Measurements from ENCODE around the gene FRMD8. TPM values are rescaled to one million over a fixed set of nuclear protein-coding genes. Genes with fewer than 3 reads are reported as not detected.
A peak's percentile ranks its signal among the peaks of the same experiment; 100 is the strongest.

The FRMD8 gene
- total RNA-seq, 2 experiments from 2014 or later: 38.2 to 40.0 TPM

DNA sequence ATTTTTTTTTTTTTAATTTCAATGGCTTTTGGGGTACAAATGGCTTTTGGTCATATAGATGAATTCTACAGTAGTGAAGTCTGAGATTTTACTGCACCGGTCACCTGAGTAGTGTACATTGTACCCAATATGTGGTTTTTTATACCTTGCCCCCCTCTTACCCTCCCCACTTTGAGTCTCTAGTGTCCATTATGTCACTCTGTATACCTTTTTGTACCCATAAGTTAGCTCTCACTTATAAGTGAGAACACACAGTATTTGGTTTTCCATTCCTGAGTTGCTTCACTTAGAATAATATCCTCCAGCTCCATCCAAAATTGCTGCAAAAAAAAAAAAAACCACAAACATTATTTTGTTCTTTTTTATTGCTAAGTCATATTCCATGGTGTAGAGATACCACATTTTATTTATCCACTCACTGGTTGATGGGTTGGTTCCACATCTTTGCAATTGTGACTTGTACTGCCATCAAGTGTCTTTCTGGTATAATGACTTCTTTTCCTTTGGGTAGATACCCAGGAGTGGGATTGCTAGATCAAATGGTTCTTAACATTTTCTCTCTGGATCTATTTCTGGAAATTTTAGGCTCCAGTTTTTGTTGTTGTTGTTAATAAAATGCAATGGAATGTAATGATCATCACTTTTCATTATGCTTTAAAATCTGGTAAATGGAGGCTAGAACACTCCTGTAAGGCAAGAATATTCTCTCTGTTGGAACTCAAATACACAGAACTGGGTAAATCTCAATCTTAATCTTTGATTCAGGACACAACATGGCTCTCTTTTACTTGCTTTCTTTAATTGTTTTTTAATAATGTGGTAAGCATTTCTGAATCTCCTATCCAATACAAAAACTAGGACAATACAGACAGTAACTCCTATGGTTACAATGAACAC, 46.5 kb downstream of the FRMD8 start:
- H3K27me3 Mint-ChIP-seq (ENCODE audit: low read depth): no peaks in the 10 kb centered on the region
- CTCF ChIA-PET: interaction anchor here (0.6 to 1.3 kb wide), 5 partner anchors 9 to 44 kb away, joined by 3 to 5 read pairs (median 4); no protein-coding TSS in a partner anchor
- no peak for DNase-seq
- H3K36me3 Mint-ChIP-seq (ENCODE audit: low read depth): peaks cover 67% of the 10 kb centered on the region
- H3K4me3 Mint-ChIP-seq: no peak overlapping the region
- intact Hi-C loops (cut with micrococcal nuclease): no loop called here
- H3K4me1 Mint-ChIP-seq (ENCODE audit: low read depth): peaks cover 80% of the 10 kb centered on the region
- H3K9me3 Mint-ChIP-seq: no peaks in the 10 kb centered on the region
- H3K27ac Mint-ChIP-seq: peak overlapping the region; percentile 51

DNA sequence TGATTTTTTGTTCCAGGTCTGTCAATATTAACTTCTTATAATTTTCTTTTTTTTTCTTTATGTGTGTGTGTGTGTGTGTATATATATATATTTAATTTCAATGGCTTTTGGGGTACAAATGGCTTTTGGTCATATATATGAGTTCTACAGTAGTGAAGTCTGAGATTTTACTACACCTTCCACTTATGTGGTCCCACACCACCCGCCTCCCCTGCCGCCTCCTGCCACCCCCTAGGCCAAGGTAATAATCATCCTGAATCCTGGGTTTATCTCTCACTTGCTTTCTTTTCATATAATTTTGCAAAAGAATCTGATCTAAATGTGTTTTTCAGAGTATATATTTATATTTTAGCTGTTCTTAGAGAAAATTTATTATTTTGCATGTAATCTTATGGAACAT, 47.2 kb downstream of the FRMD8 start:
- no peaks in the 10 kb centered on the region for H3K27me3 Mint-ChIP-seq (ENCODE audit: low read depth)
- intact Hi-C loops (cut with micrococcal nuclease): no loop called here
- no peak overlapping the region for H3K4me3 Mint-ChIP-seq
- H3K9me3 Mint-ChIP-seq: no peaks in the 10 kb centered on the region
- peaks cover 79% of the 10 kb centered on the region for H3K4me1 Mint-ChIP-seq (ENCODE audit: low read depth)
- H3K36me3 Mint-ChIP-seq (ENCODE audit: low read depth): peaks cover 66% of the 10 kb centered on the region
- H3K27ac Mint-ChIP-seq: no peak overlapping the region
- DNase-seq: no peak
- CTCF ChIA-PET: interaction anchor here (0.8 kb wide), 1 partner anchor 111 kb away, joined by 3 read pairs; no protein-coding TSS in a partner anchor

DNA sequence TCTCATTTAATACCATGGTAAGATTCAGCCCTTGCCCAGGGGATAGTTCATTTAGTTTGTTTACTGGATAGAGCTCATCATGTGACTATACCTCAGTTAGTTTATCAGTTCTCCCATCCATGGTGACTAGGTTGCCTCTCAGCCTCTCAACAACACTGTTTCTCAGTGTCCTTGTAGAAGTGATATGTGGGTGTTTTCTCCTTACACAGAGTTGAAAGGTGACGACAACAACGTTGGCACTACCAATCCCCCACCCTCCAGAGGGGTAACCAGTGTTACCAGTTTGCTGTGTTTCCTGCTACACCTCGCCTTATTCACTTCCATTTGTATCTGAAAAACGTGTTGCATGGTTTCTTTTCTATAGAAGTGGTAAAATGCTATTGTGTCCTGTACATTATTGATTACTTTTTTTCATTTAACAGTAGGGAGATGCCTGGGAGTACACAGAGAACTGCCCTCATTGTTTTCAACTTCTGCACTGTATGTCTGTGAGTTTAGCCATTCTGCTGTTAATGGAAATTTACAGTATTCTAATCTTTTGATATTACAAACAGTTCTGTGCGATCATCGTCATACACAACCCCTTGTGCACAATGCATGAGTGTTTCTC, 47.7 kb downstream of the FRMD8 start:
- Mint-ChIP-seq H3K27me3 (ENCODE audit: low read depth) (no peaks in the 10 kb centered on the region), H3K27ac (peak overlapping the region; percentile 54), H3K4me3 (peak overlapping the region; percentile 16), H3K36me3 (ENCODE audit: low read depth) (peaks cover 69% of the 10 kb centered on the region), H3K9me3 (no peaks in the 10 kb centered on the region), H3K4me1 (ENCODE audit: low read depth) (peaks cover 82% of the 10 kb centered on the region)
- no peak for DNase-seq
- intact Hi-C loops (cut with micrococcal nuclease): no loop called here
- CTCF ChIA-PET: interaction anchor here (0.8 kb wide), 1 partner anchor 110 kb away, joined by 3 read pairs; no protein-coding TSS in a partner anchor

DNA sequence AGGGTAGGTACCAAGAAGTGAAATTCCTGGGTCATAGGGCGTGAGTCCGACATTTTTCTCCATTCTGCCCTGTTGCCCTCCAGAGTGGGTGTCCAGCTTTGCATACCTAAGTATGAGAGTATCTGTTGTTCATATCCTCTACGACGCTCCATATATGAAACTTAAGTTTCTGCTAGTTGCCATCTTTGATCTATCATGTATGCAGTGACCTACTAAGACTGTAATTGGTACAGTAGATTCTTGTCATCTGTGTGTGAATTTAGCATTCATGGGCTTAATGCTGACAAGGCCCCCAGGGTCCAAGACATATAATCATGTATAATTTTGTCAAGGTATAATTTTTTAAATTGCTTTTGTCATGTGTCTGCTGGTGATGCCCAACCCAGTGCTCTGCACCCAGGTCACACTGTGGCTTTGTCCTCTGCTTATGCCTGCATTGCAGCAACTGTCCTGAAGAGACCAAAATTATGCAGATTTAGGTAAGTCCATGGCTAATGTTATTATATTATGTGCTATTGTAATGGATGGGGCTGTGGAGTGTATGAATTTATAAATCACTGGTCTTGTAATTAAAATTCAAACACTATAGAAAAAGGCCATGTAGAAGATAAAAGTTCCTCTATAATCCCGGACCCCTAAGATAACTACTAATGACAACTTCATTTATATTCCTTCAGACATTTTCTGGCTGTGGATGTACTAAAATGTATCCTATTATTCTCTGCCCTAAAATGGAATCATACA, 48.4 kb downstream of the FRMD8 start:
- Mint-ChIP-seq H3K9me3 (no peaks in the 10 kb centered on the region), H3K27ac (peak overlapping the region; percentile 60), H3K27me3 (ENCODE audit: low read depth) (no peaks in the 10 kb centered on the region), H3K36me3 (ENCODE audit: low read depth) (peaks cover 73% of the 10 kb centered on the region), H3K4me3 (peak overlapping the region; percentile 16), H3K4me1 (ENCODE audit: low read depth) (peaks cover 82% of the 10 kb centered on the region)
- CTCF ChIA-PET: no interaction called here
- intact Hi-C loops (cut with micrococcal nuclease): no loop called here
- DNase-seq: no peak

DNA sequence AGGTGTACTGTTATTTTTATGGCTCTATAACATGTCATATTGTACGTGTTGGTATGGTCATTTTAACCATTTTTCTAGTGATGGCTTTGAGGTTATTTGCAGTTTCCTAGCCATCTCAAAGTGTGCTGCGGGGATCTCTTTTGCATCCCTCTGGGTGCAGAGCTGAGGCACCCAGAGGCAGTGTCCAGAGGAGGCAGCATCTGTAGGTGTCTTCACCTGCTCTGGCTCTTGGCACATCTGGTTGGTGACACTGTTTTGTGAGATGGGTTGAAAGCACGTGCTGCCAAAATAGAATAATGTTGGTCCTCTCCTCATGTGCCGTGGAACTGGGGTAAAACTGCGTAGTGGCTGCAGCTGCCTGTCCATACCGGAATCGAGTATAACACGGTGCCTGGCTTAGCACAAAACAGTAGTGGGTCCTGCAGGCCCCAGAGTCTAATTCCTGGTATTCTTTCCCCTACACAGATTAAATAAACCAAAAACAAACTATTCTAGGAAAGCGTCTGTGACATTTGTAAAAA, 49.0 kb downstream of the FRMD8 start:
- Mint-ChIP-seq H3K4me3 (peak overlapping the region; percentile 14), H3K36me3 (ENCODE audit: low read depth) (peaks cover 69% of the 10 kb centered on the region)

DNA sequence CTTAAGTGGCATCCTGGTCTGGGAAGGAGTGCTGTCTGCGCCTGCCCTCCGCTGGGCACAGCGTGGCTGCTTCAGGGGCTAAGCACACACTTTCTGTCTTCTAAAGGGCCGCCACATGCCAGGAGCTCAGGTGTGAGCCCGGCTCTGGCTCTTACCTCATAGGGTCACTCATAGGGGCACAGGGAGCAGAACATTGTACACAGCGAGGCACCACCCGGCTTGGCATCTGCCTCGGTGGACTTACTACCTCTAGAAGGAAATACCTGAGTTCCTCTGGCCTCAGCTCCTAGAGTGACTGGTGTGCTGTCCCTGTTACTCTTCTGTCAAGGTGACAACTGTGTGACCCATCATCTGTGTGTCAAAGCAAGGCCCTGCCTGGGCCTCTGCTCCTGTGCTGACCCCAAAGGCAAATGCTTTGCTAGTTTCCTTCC, 49.6 kb downstream of the FRMD8 start:
- H3K36me3 Mint-ChIP-seq (ENCODE audit: low read depth): peaks cover 69% of the 10 kb centered on the region
- no peaks in the 10 kb centered on the region for H3K27me3 Mint-ChIP-seq (ENCODE audit: low read depth)
- H3K27ac Mint-ChIP-seq: peak overlapping the region; percentile 60
- no peak overlapping the region for H3K4me3 Mint-ChIP-seq
- intact Hi-C loops (cut with micrococcal nuclease): no loop called here
- CTCF ChIA-PET: no interaction called here
- H3K4me1 Mint-ChIP-seq (ENCODE audit: low read depth): peaks cover 82% of the 10 kb centered on the region
- no peak for DNase-seq
- H3K9me3 Mint-ChIP-seq: no peaks in the 10 kb centered on the region

More for the DNA sequence above, 49.0 kb downstream of the FRMD8 start:
- intact Hi-C loops (cut with micrococcal nuclease): no loop called here
- H3K9me3 Mint-ChIP-seq: no peaks in the 10 kb centered on the region
- peak overlapping the region; percentile 60 for H3K27ac Mint-ChIP-seq
- H3K4me1 Mint-ChIP-seq (ENCODE audit: low read depth): peaks cover 82% of the 10 kb centered on the region
- H3K27me3 Mint-ChIP-seq (ENCODE audit: low read depth): no peaks in the 10 kb centered on the region
- CTCF ChIA-PET: no interaction called here
- no peak for DNase-seq

DNA sequence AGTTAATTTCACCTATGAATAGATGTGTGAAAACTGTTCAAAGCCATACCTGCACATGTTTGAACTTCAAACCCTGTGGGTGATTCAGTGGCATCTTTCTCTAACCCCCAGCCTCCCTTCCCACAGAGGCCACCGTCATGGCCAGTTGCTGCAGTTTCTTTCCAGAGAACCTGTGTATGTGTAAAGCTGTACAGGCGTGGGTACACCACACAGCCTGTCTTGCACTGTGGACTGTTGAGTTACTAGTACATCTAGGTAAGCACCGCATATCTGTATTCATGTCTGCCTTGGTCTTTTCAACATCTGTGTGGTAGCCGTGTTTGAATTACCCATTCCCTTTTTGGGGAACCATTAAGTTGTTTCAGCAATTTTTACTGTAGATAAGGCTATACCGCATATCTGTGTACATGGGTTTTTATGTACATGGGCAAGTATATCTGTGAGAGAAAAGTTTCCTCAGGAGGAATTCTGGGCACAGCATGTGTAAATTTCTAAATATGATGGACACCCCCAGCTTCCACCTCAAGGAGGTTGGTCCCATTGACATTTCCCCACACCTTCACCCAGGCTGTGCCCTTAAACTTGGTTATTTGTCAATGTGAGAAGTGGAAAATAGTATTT, 50.1 kb downstream of the FRMD8 start:
- intact Hi-C loops (cut with micrococcal nuclease): no loop called here

DNA sequence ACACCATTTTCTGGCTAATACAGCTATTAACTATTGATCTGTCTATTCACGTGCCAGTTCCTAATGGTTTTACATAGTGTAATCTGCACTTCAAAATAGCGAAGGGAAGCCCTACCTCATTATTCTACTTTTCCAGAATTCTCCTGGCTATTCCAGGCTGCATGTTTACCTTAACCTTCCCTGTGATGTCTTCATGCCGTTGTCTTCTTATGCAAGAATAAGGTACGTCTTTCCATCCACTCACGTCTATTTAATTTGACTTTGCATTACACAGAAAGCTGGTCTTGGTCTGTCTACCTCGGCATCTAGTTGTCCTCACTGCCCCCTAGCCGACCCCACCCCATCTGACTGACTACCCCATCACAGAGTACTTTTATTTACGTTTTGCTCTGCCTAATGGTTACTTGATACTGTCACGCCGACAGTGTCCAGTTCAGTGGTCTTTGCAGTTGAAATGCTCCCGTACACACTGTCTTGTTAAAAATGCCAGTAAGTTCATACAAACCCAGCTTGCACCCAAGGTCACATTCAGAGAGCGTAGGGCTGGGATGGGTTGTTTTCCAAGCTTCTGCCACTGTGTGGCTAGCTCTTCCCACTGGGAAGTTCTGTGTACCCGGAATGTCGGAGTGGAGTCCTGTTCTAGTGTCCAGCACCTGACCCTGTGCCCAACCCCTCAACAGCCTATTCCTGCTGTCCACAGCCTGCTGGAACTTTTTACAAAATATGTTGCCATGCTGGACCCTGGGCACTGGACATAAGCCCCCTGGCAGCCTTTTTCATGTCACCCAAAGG, 51.2 kb downstream of the FRMD8 start:
- intact Hi-C loops (cut with micrococcal nuclease): loop anchor here (2.0 kb wide), 1 partner anchor 17 kb away; no protein-coding TSS in a partner anchor
- Mint-ChIP-seq H3K4me1 (ENCODE audit: low read depth) (peaks cover 83% of the 10 kb centered on the region), H3K4me3 (peak overlapping the region; percentile 5), H3K27me3 (ENCODE audit: low read depth) (no peaks in the 10 kb centered on the region), H3K36me3 (ENCODE audit: low read depth) (peaks cover 73% of the 10 kb centered on the region), H3K27ac (peak overlapping the region; percentile 22), H3K9me3 (no peaks in the 10 kb centered on the region)
- DNase-seq: peak; percentile 11
- CTCF ChIA-PET: interaction anchor here (0.6 to 1.7 kb wide), 3 partner anchors 14 to 76 kb away, joined by 3 to 10 read pairs (median 3); no protein-coding TSS in a partner anchor

More for the DNA sequence above, 50.1 kb downstream of the FRMD8 start:
- no peak overlapping the region for H3K4me3 Mint-ChIP-seq
- H3K27me3 Mint-ChIP-seq (ENCODE audit: low read depth): no peaks in the 10 kb centered on the region
- CTCF ChIA-PET: interaction anchor here (1.1 to 1.7 kb wide), 2 partner anchors 20 to 75 kb away, joined by 3 to 10 read pairs; no protein-coding TSS in a partner anchor
- peaks cover 83% of the 10 kb centered on the region for H3K4me1 Mint-ChIP-seq (ENCODE audit: low read depth)
- peaks cover 72% of the 10 kb centered on the region for H3K36me3 Mint-ChIP-seq (ENCODE audit: low read depth)
- DNase-seq: peak; percentile 39
- no peaks in the 10 kb centered on the region for H3K9me3 Mint-ChIP-seq
- H3K27ac Mint-ChIP-seq: peak overlapping the region; percentile 60

DNA sequence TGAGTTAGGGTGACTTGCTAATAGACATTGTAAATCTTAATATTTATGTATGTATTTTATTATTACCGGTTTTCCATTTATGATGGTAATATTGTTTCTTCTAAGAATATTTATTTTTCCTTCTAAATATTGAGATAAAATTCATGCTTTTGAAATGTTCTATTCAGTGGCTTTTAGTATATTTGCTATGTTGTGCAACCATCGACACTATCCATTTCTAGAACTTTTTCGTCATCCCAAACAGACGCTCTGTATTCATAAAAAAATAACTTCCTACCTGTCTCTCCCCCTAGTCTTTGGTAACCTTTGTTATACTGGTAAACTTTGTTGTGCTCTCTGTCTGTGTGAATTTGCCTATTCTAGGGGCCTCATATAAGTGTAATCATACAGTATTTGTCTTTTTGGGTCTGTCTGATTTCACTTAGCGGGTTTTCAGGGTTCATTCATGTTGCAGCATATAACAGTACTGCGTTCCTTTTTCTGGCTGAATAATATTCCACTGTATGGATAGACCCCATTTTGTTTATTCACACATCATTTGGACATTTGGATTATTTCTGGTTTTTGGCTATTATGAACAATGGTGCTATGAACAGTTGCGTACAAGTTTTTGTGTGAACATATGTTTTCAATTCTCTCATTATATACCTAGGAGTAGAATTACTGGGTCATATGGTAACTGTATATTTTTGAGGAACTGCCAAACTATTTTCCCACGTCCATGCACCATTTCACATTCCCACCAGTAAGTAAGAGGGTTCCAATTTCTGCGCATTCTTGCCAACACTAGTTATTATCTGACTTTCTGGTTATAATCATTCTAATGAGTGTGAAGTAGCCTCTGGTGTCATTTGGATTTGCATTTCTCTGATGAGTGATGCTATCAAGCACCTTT, 52.1 kb downstream of the FRMD8 start:
- intact Hi-C loops (cut with micrococcal nuclease): loop anchor here (1.0 to 2.0 kb wide), 3 partner anchors 12 to 31 kb away; no protein-coding TSS in a partner anchor
- Mint-ChIP-seq H3K4me1 (ENCODE audit: low read depth) (peaks cover 82% of the 10 kb centered on the region), H3K9me3 (no peaks in the 10 kb centered on the region), H3K27me3 (ENCODE audit: low read depth) (no peaks in the 10 kb centered on the region), H3K27ac (peak overlapping the region; percentile 96), H3K36me3 (ENCODE audit: low read depth) (peaks cover 72% of the 10 kb centered on the region), H3K4me3 (no peak overlapping the region)
- DNase-seq: no peak
- CTCF ChIA-PET: interaction anchor here (0.6 to 1.7 kb wide), 2 partner anchors 22 to 41 kb away, joined by 4 to 10 read pairs; no protein-coding TSS in a partner anchor

All from activated naive CD4-positive, alpha-beta T cell treated with anti-CD3 and anti-CD28 coated beads for 36 hours (primary cell).